ENCODE data around the gene EDN1. TPM values are rescaled to one million over a fixed set of nuclear protein-coding genes. Genes with fewer than 3 reads are reported as not detected.

EDN1 gene
- total and polyA plus RNA-seq, 10 of the 15 experiments (the other 5 are each of a cell fraction or from before 2014, with no cell fraction given): 2.0 to 6.6 (median 3.1) TPM

GRCh38 chr6:12295558-12296254 lies 5.5 kb downstream of the EDN1 start:
- Histone ChIP-seq H3K79me2 (ENCODE audit: control insufficient read depth, insufficient read depth, low read length) (peaks cover 13% of the 10 kb centered on the region), H3K4me1 (ENCODE audit: control insufficient read depth, insufficient read depth, low read length) (peaks cover 8% of the 10 kb centered on the region), H3K27me3 (replicated peaks in 1 of 2; ENCODE audit: control insufficient read depth in 2 of 2, insufficient read depth in 2 of 2, low read length in 1 of 2) (no peaks in the 10 kb centered on the region), H2AFZ (ENCODE audit: control insufficient read depth, low read depth, low read length) (no peak overlapping the region), H3K27ac (ENCODE audit: control insufficient read depth, insufficient read depth) (no peak overlapping the region), H3K9me3 (replicated peaks; ENCODE audit: control insufficient read depth, insufficient read depth, low read length) (no peaks in the 10 kb centered on the region), H4K20me1 (ENCODE audit: control insufficient read depth, insufficient read depth) (no peaks in the 10 kb centered on the region), H3K4me2 (ENCODE audit: control insufficient read depth, insufficient read depth) (no peak overlapping the region), H3K9ac (ENCODE audit: control insufficient read depth, insufficient read depth, low read length) (no peak overlapping the region), H3K4me3 (no peak overlapping the region), H3K36me3 (ENCODE audit: control insufficient read depth in 2 of 2, insufficient read depth in 2 of 2, low read length in 1 of 2) (no peaks in the 10 kb centered on the region)
- POLR2A ChIA-PET: interaction anchor here (1.4 kb wide), 1 partner anchor 36 kb away, joined by 11 read pairs; no protein-coding TSS in a partner anchor
- no TSS peak for BruUV-seq (replicated peaks)
- no peak for FAIRE-seq
- WGBS (ENCODE audit: insufficient coverage, insufficient replicate concordance, low lambda C conversion rate, missing lambda C conversion rate): 66% methylated on average over 14 of the region's 14 CpGs
- CTCF ChIA-PET: interaction anchor here (0.8 to 6.8 kb wide), 13 partner anchors 7 to 596 kb away, joined by 3 to 403 read pairs (median 6); no protein-coding TSS in a partner anchor
- intact Hi-C loops (cut with micrococcal nuclease; ENCODE audit: unreplicated experiment): no loop called here
- no peak for ATAC-seq
- SMC1A ChIA-PET (ENCODE audit: uncharacterized antibody, unreplicated experiment): interaction anchor here (0.9 to 7.4 kb wide), 13 partner anchors 9 to 640 kb away, joined by 3 to 382 read pairs (median 19); no protein-coding TSS in a partner anchor
- in situ Hi-C loops (cut with MboI): loop anchor here (5.0 kb wide), 1 partner anchor 302 kb away; no protein-coding TSS in a partner anchor
- no peak for DNase-seq (ENCODE audit: low read depth, low spot score)
- TF ChIP-seq, protein P1, sequence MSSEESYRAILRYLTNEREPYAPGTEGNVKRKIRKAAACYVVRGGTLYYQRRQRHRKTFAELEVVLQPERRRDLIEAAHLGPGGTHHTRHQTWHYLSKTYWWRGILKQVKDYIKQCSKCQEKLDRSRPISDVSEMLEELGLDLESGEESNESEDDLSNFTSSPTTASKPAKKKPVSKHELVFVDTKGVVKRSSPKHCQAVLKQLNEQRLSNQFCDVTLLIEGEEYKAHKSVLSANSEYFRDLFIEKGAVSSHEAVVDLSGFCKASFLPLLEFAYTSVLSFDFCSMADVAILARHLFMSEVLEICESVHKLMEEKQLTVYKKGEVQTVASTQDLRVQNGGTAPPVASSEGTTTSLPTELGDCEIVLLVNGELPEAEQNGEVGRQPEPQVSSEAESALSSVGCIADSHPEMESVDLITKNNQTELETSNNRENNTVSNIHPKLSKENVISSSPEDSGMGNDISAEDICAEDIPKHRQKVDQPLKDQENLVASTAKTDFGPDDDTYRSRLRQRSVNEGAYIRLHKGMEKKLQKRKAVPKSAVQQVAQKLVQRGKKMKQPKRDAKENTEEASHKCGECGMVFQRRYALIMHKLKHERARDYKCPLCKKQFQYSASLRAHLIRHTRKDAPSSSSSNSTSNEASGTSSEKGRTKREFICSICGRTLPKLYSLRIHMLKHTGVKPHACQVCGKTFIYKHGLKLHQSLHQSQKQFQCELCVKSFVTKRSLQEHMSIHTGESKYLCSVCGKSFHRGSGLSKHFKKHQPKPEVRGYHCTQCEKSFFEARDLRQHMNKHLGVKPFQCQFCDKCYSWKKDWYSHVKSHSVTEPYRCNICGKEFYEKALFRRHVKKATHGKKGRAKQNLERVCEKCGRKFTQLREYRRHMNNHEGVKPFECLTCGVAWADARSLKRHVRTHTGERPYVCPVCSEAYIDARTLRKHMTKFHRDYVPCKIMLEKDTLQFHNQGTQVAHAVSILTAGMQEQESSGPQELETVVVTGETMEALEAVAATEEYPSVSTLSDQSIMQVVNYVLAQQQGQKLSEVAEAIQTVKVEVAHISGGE (CRISPR knock-in tag; IDR thresholded peaks at IDR 0.05): no peak
- RAD21 ChIA-PET (ENCODE audit: unreplicated experiment): interaction anchor here (0.8 to 10.0 kb wide), 11 partner anchors 15 to 309 kb away, joined by 3 to 384 read pairs (median 12); no protein-coding TSS in a partner anchor
